Keratinocyte (primary cell): ENCODE results near the gene RNU7-1. TPM values are rescaled to one million over a fixed set of nuclear protein-coding genes. Genes with fewer than 3 reads are reported as not detected.
A peak's percentile ranks its signal among the peaks of the same experiment; 100 is the strongest.

Experiments used
- DNase-seq: peaks from one replicate; pipeline ENCODE4 v3.0.0-alpha.2; 2011; ENCODE audit warnings: low read depth, missing footprints, low spot score
- FAIRE-seq: peaks from 2 replicates; lab custom pipeline; 2011; peaks lifted over from hg19 to GRCh38; lab: Jason Lieb, UNC
- H2AFZ ChIP-seq: 2 replicates; pipeline ENCODE4 v1.6.0; 2012; ENCODE audit warnings: low read length, control low read depth, inconsistent platforms; ENCODE audit not compliant: control insufficient read depth
- H3K27ac ChIP-seq: 2 replicates; pipeline ENCODE4 v1.5.1; 2011; ENCODE audit warnings: low read length; ENCODE audit not compliant: control insufficient read depth, insufficient read depth
- H3K27me3 ChIP-seq: 3 replicates; pipeline ENCODE4 v1.6.0; 2011; ENCODE audit warnings: low read length; ENCODE audit not compliant: control insufficient read depth, insufficient read depth; ENCODE audit errors: extremely low read depth
- H3K36me3 ChIP-seq, 2 experiments: 2 replicates in 1 of 2; 3 replicates in 1 of 2; pipeline ENCODE4 v1.5.1; 2011; ENCODE audit warnings: low read length in 2 of 2, mild to moderate bottlenecking in 1 of 2; ENCODE audit not compliant: control insufficient read depth in 2 of 2, insufficient read depth in 2 of 2; ENCODE audit errors: extremely low read depth in 1 of 2
- H3K4me1 ChIP-seq: 3 replicates; pipeline ENCODE4 v1.5.1; 2011; ENCODE audit warnings: low read length; ENCODE audit not compliant: control insufficient read depth, insufficient read depth; ENCODE audit errors: extremely low read depth
- H3K4me2 ChIP-seq: 3 replicates; pipeline ENCODE4 v1.6.0; 2011; ENCODE audit warnings: low read depth, low read length; ENCODE audit not compliant: control insufficient read depth, insufficient read depth; ENCODE audit errors: extremely low read depth
- H3K4me3 ChIP-seq, 3 experiments: fragments of 200-600 bp in 1 of 3; sonication (generic) in 1 of 3; 2 replicates in 2 of 3; 3 replicates in 1 of 3; pipeline ENCODE4 v1.5.1; 2011 to 2016; ENCODE audit warnings: low read length in 3 of 3, mild to moderate bottlenecking in 3 of 3, control low read depth in 2 of 3, inconsistent platforms in 1 of 3, low read depth in 1 of 3, mixed read lengths in 1 of 3, mixed run types in 1 of 3, moderate library complexity in 1 of 3; ENCODE audit not compliant: control insufficient read depth in 2 of 3, insufficient read depth in 2 of 3; ENCODE audit errors: extremely low read depth in 1 of 3
- H3K79me2 ChIP-seq: 2 replicates; pipeline ENCODE4 v1.6.0; 2012; ENCODE audit warnings: low read length; ENCODE audit not compliant: control insufficient read depth, insufficient read depth
- H3K9ac ChIP-seq: 3 replicates; pipeline ENCODE4 v1.6.0; 2011; ENCODE audit warnings: low read length; ENCODE audit not compliant: control insufficient read depth, insufficient read depth; ENCODE audit errors: extremely low read depth
- H3K9me1 ChIP-seq: 3 replicates; pipeline ENCODE4 v1.6.0; 2011; ENCODE audit warnings: low read length; ENCODE audit not compliant: control insufficient read depth, insufficient read depth; ENCODE audit errors: extremely low read depth
- H3K9me3 ChIP-seq: 2 replicates; pipeline ENCODE4 v1.5.1; 2012; ENCODE audit warnings: low read depth, low read length; ENCODE audit not compliant: control insufficient read depth
- H4K20me1 ChIP-seq: 3 replicates; pipeline ENCODE4 v1.6.0; 2011; ENCODE audit warnings: low read length; ENCODE audit not compliant: control insufficient read depth, insufficient read depth; ENCODE audit errors: extremely low read depth
- CTCF ChIP-seq, 3 experiments: IDR thresholded peaks in 1 of 3; conservative IDR thresholded peaks in 1 of 3; optimal IDR thresholded peaks in 1 of 3; 2 replicates in 2 of 3; 3 replicates in 1 of 3; pipeline versions ENCODE3 to v1.5.1; 2011; ENCODE audit warnings: low read length in 3 of 3, mild to moderate bottlenecking in 3 of 3, moderate library complexity in 2 of 3, control low read depth in 1 of 3, inconsistent platforms in 1 of 3; ENCODE audit not compliant: insufficient read depth in 2 of 3; ENCODE audit errors: extremely low read depth in 1 of 3
- EZH2 ChIP-seq: IDR thresholded peaks from one replicate; pipeline ENCODE4 v1.6.1; 2012; ENCODE audit warnings: inconsistent platforms, mild to moderate bottlenecking, low read length, moderate library complexity
- dilution Hi-C: fragments of 300-500 bp; cut with MboI; formaldehyde crosslinking; loops from one replicate; pipeline ENCODE4 v1.7.0; 2020; ENCODE audit warnings: low sequenced_read_pairs; ENCODE audit not compliant: extremely low pct_ligation_motif_present
- polyA plus RNA-seq, 5 experiments: library from polyadenylated mRNA; depleted of rRNA in 3 of 5; stranded (reverse) in 3 of 5; stranded (forward) in 1 of 5; unstranded in 1 of 5; fragments of >200 nt; gene quantifications; 1 replicate in 1 of 5; 2 replicates in 3 of 5; 3 replicates in 1 of 5; pipeline versions ENCODE4 v1.2.1 to v1.2.3, GENCODE V29; 2011 to 2012; ENCODE audit warnings: missing spikeins in 2 of 5, low read depth in 1 of 5, low replicate concordance in 1 of 5

RNU7-1 gene
- polyA plus RNA-seq, 1 donor (not counting 4 experiments of a cell fraction or from before 2014, with no cell fraction given), result not detected

GRCh38 chr12:6964605-6965025, 21.0 kb downstream of the RNU7-1 start:
- TF ChIP-seq CTCF (optimal IDR thresholded peaks at IDR 0.05 in 1 of 3, IDR thresholded peaks at IDR 0.05 in 1 of 3, conservative IDR thresholded peaks at IDR 0.05 in 1 of 3; ENCODE audit: extremely low read depth in 1 of 3, insufficient read depth in 2 of 3, low read length in 3 of 3) (no peak), EZH2 (no peak)
- dilution Hi-C loops, result no loop called here
- no peaks in the 10 kb centered on the region for H3K27me3 ChIP-seq
- no peak for DNase-seq
- no peaks in the 10 kb centered on the region for H3K9me3 ChIP-seq
- H3K9me1 ChIP-seq, result peaks cover 3% of the 10 kb centered on the region
- peaks cover 8% of the 10 kb centered on the region for H4K20me1 ChIP-seq
- H3K4me1 ChIP-seq, result peaks cover 51% of the 10 kb centered on the region
- H3K79me2 ChIP-seq, result peaks cover 62% of the 10 kb centered on the region
- H3K9ac ChIP-seq, result peak overlapping the region; percentile 99
- H3K36me3 ChIP-seq, result peaks cover 23 to 47% of the 10 kb centered on the region in 2 experiments
- no peak overlapping the region for H2AFZ ChIP-seq
- peak overlapping the region; percentile 80 to 94 (median 81) for H3K4me3 ChIP-seq
- H3K4me2 ChIP-seq, result peak overlapping the region; percentile 93
- FAIRE-seq, result no peak
- peak overlapping the region; percentile 95 for H3K27ac ChIP-seq

- TF ChIP-seq CTCF (optimal IDR thresholded peaks at IDR 0.05 in 1 of 3, IDR thresholded peaks at IDR 0.05 in 1 of 3, conservative IDR thresholded peaks at IDR 0.05 in 1 of 3; ENCODE audit: extremely low read depth in 1 of 3, insufficient read depth in 2 of 3, low read length in 3 of 3), result peak in 2 of 3 experiments; percentile 93 to 96
- no peak for TF ChIP-seq EZH2
- Histone ChIP-seq H4K20me1 (peaks cover 8% of the 10 kb centered on the region), H3K4me1 (peaks cover 51% of the 10 kb centered on the region), H3K9ac (peak overlapping the region; percentile 99), H3K27me3 (no peaks in the 10 kb centered on the region), H3K36me3 (peaks cover 23 to 47% of the 10 kb centered on the region in 2 experiments), H3K9me1 (peaks cover 3% of the 10 kb centered on the region), H2AFZ (no peak overlapping the region), H3K9me3 (no peaks in the 10 kb centered on the region), H3K4me2 (peak overlapping the region; percentile 93), H3K4me3 (peak overlapping the region; percentile 80 to 94 (median 81)), H3K27ac (peak overlapping the region; percentile 95), H3K79me2 (peaks cover 68% of the 10 kb centered on the region)
- FAIRE-seq (peak; percentile 43), DNase-seq (no peak)
- dilution Hi-C loops, result no loop called here
Measured at GRCh38 chr12:6965026-6965661, 21.5 kb downstream of the RNU7-1 start.
